Skeletal muscle tissue (tissue), 4 donors: ENCODE data around the gene FAM229B. TPM values are rescaled to one million over a fixed set of nuclear protein-coding genes. Genes with fewer than 3 reads are reported as not detected.

Experiments used
- H3K27ac ChIP-seq: one replicate; pipeline ENCODE4 v1.7.0; 2013; ENCODE audit warnings: mild to moderate bottlenecking, low read depth, low read length, inconsistent platforms
- H3K27me3 ChIP-seq, 3 donors: one replicate each; pipeline ENCODE4 v1.7.0; 2013; ENCODE audit warnings: low read length in 3 of 3; ENCODE audit not compliant: control insufficient read depth in 3 of 3, insufficient read depth in 3 of 3
- H3K36me3 ChIP-seq, 3 donors: one replicate each; pipeline ENCODE4 v1.7.0; 2013; ENCODE audit warnings: low read length in 3 of 3; ENCODE audit not compliant: control insufficient read depth in 3 of 3, insufficient read depth in 3 of 3
- H3K4me1 ChIP-seq, 3 donors: one replicate each; pipeline ENCODE4 v1.7.0; 2013; ENCODE audit warnings: low read length in 3 of 3, mild to moderate bottlenecking in 3 of 3; ENCODE audit not compliant: control insufficient read depth in 3 of 3, insufficient read depth in 3 of 3
- H3K4me3 ChIP-seq, 3 donors: one replicate each; pipeline ENCODE4 v1.7.0; 2013; ENCODE audit warnings: low read length in 3 of 3
- H3K9ac ChIP-seq, 3 donors: one replicate each; pipeline ENCODE4 v1.7.0; 2013; ENCODE audit warnings: low read length in 3 of 3, mild to moderate bottlenecking in 3 of 3, moderate library complexity in 2 of 3, low read depth in 1 of 3
- H3K9me3 ChIP-seq, 3 donors: one replicate each; pipeline ENCODE4 v1.7.0; 2013; ENCODE audit warnings: low read length in 3 of 3; ENCODE audit not compliant: control insufficient read depth in 3 of 3
- total RNA-seq: library from RNA; depleted of rRNA; stranded (reverse); fragments of >200 nt; gene quantifications from one replicate; pipeline ENCODE4 v1.2.3, GENCODE V29; 2014
- donor health status: Osteomylitis.

FAM229B gene
- total RNA-seq, 1 donor from 2014 or later = 6.3 TPM

DNA sequence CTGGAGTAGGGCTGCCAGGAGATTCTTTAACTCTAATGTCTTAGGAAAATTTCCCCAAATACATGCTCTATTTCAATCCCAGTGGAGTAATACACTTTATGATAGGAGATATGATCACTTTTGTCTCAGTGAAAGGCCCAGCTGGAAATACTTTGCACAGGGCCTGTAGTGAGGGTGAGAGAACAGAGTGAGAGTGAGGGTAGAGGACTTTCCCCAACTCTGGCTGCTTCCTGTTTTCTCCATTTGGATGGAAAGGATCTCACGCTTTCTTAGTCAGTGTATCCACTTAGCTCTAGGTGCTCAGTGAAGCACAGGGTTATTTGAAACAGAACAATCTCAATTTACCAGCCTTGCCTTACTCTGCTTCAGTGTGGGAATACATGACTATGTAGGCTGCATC is 36.6 kb downstream of the FAM229B start:
- Histone ChIP-seq H3K27ac (no peak overlapping the region), H3K4me1 (no peaks in the 10 kb centered on the region), H3K9ac (no peak overlapping the region), H3K36me3 (peaks cover 2 to 24% (median 13%) of the 10 kb centered on the region in 3 donors), H3K9me3 (no peaks in the 10 kb centered on the region), H3K27me3 (no peaks in the 10 kb centered on the region), H3K4me3 (no peak overlapping the region)

DNA sequence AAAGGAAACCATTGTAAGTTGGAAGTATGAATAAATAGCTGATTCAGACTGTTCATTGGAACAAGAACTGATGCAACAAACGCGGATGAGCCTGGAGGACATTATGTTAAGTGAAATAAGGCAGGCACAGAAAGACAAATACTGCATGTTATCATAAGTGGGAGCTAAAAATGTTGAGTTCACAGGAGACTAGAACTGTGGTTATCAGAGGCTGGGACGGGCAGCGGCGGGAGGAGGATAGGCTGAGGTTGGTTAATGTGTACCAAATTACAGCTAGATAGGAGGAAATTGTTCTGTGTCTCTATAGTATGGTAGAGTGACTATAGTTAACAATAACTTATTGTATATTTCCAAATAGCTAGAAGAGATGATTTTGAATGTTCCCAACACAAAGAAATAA is 40.8 kb downstream of the FAM229B start:
- Histone ChIP-seq H3K27me3 (no peaks in the 10 kb centered on the region), H3K9ac (no peak overlapping the region), H3K9me3 (no peaks in the 10 kb centered on the region), H3K36me3 (peaks cover 0 to 28% (median 0%) of the 10 kb centered on the region in 3 donors), H3K4me3 (no peak overlapping the region), H3K4me1 (no peaks in the 10 kb centered on the region), H3K27ac (no peak overlapping the region)

- H3K27ac ChIP-seq = no peak overlapping the region
- no peaks in the 10 kb centered on the region for H3K4me1 ChIP-seq
- H3K9me3 ChIP-seq = no peaks in the 10 kb centered on the region
- H3K9ac ChIP-seq = no peak overlapping the region
- H3K27me3 ChIP-seq = no peaks in the 10 kb centered on the region
- H3K36me3 ChIP-seq = peaks cover 2 to 25% (median 4%) of the 10 kb centered on the region in 3 donors
- no peak overlapping the region for H3K4me3 ChIP-seq
Observed at GRCh38 chr6:112130878-112131277, 43.5 kb downstream of the FAM229B start.

- H3K9ac ChIP-seq = no peak overlapping the region
- no peak overlapping the region for H3K27ac ChIP-seq
- peaks cover 9 to 50% (median 12%) of the 10 kb centered on the region in 3 donors for H3K36me3 ChIP-seq
- H3K9me3 ChIP-seq = no peaks in the 10 kb centered on the region
- no peaks in the 10 kb centered on the region for H3K4me1 ChIP-seq
- H3K4me3 ChIP-seq = no peak overlapping the region
- no peaks in the 10 kb centered on the region for H3K27me3 ChIP-seq
Observed at GRCh38 chr6:112139052-112139451, 51.7 kb downstream of the FAM229B start.

GRCh38 chr6:112141707-112142106 is 54.3 kb downstream of the FAM229B start:
- no peak overlapping the region for H3K9ac ChIP-seq
- H3K27me3 ChIP-seq = no peaks in the 10 kb centered on the region
- no peaks in the 10 kb centered on the region for H3K4me1 ChIP-seq
- H3K4me3 ChIP-seq = no peak overlapping the region
- peaks cover 12 to 41% (median 15%) of the 10 kb centered on the region in 3 donors for H3K36me3 ChIP-seq
- H3K27ac ChIP-seq = no peak overlapping the region
- no peaks in the 10 kb centered on the region for H3K9me3 ChIP-seq

- no peak overlapping the region for H3K4me3 ChIP-seq
- no peak overlapping the region for H3K27ac ChIP-seq
- H3K27me3 ChIP-seq = no peaks in the 10 kb centered on the region
- no peaks in the 10 kb centered on the region for H3K9me3 ChIP-seq
- H3K36me3 ChIP-seq = peaks cover 12 to 36% (median 13%) of the 10 kb centered on the region in 3 donors
- H3K9ac ChIP-seq = no peak overlapping the region
- H3K4me1 ChIP-seq = no peaks in the 10 kb centered on the region
Observed at GRCh38 chr6:112144145-112144926, 56.9 kb downstream of the FAM229B start.

DNA sequence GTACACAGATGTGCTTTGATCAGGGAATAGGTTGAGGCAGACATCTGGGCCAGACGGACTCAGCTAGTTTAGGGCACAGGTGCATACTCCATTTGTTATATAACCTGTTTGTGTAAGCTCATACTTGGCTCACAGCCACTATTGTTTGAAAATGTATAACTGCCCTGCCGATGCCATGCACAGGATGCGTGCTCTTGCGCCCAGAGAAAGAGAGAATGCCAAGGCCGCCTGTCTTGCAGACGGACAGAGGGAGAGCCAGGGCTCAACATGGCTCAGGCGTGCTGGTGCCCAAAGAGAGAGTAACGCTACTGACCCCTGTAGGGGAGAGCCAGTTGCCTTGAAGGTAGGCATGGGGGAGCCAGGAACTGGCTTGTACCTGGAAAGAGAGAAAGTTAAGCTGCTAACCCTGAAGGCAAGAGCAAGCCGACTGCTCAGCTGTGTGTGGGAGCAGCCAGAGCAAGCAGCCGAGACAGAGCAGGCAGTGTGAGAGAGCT is 57.7 kb downstream of the FAM229B start:
- Histone ChIP-seq H3K27me3 (no peaks in the 10 kb centered on the region), H3K9ac (no peak overlapping the region), H3K27ac (no peak overlapping the region), H3K36me3 (peaks cover 6 to 29% (median 13%) of the 10 kb centered on the region in 3 donors), H3K9me3 (no peaks in the 10 kb centered on the region), H3K4me1 (no peaks in the 10 kb centered on the region), H3K4me3 (no peak overlapping the region)

- Histone ChIP-seq H3K36me3 (peaks cover 4 to 8% (median 6%) of the 10 kb centered on the region in 3 donors), H3K27me3 (no peaks in the 10 kb centered on the region), H3K9me3 (no peaks in the 10 kb centered on the region), H3K4me3 (no peak overlapping the region), H3K27ac (no peak overlapping the region), H3K4me1 (no peaks in the 10 kb centered on the region), H3K9ac (no peak overlapping the region)
Observed at GRCh38 chr6:112148103-112148502, 60.7 kb downstream of the FAM229B start.

DNA sequence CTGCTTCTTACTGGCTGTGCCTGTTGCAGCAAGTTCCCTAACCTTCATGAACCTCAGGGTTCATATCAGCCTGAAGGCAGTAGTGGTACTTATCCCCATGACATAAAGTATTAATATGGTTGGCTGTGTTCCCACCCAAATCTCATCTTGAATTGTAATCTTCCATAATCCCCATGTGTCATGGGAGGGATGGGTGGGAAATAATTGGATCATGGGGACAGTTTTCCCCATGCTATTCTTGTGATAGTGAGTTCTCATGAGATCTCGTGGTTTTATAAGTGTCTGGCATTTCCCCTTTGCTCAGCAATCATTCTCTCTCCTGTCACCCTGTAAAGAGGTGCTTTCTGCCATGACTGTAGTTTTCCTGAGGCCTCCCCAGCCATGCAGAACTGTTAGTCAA is 61.8 kb downstream of the FAM229B start:
- Histone ChIP-seq H3K4me1 (no peaks in the 10 kb centered on the region), H3K27me3 (no peaks in the 10 kb centered on the region), H3K9me3 (no peaks in the 10 kb centered on the region), H3K36me3 (peaks cover 2 to 8% (median 3%) of the 10 kb centered on the region in 3 donors), H3K27ac (no peak overlapping the region), H3K9ac (no peak overlapping the region), H3K4me3 (no peak overlapping the region)

GRCh38 chr6:112149719-112150263 is 62.4 kb downstream of the FAM229B start:
- Histone ChIP-seq H3K9ac (no peak overlapping the region), H3K36me3 (peaks cover 0 to 4% (median 3%) of the 10 kb centered on the region in 3 donors), H3K27ac (no peak overlapping the region)

More at GRCh38 chr6:112149719-112150263, 62.4 kb downstream of the FAM229B start:
- no peak overlapping the region for H3K4me3 ChIP-seq
- H3K27me3 ChIP-seq = no peaks in the 10 kb centered on the region
- H3K9me3 ChIP-seq = no peaks in the 10 kb centered on the region
- H3K4me1 ChIP-seq = no peaks in the 10 kb centered on the region
